IMR-90 (cell line): ENCODE results near the gene FAM193B. TPM values are rescaled to one million over a fixed set of nuclear protein-coding genes. Genes with fewer than 3 reads are reported as not detected.

ENCODE experiments used
- ATAC-seq: fragments of 200-7000 bp; cut with Tn5 transposase; 2 replicates; pipeline ENCODE4 v1.9.1; 2020; ENCODE audit warnings: low read depth, mild to moderate bottlenecking, moderate library complexity
- BruUV-seq: library from RNA; stranded (reverse); fragments of 400-500 nt; replicated peaks from 2 replicates; lab custom pipeline; 2021; lab: Mats Ljungman, UMichigan
- CTCF ChIA-PET: fragments of 300-600 bp; formaldehyde crosslinking; extraction: SDS; loops from one replicate; lab custom pipeline; 2021; ENCODE audit warnings: antibody characterized with exemption; lab: Yijun Ruan, JAX
- POLR2A ChIA-PET: fragments of 300-600 bp; sonication (Branson Sonifier 250); formaldehyde crosslinking; loops from one replicate; lab custom pipeline; 2022; ENCODE audit warnings: antibody characterized with exemption; ENCODE audit not compliant: unreplicated experiment; lab: Charles Lee
- DNase-seq: peaks from one replicate; pipeline ENCODE4 v3.0.0; 2013
- H2AFZ ChIP-seq: replicated peaks from 2 replicates; pipeline ENCODE3; 2013; ENCODE audit warnings: low read length, mild to moderate bottlenecking; ENCODE audit not compliant: poor library complexity
- H2AK5ac ChIP-seq: 2 replicates; pipeline ENCODE4 v1.6.1; 2013; ENCODE audit warnings: low read depth, low read length, inconsistent platforms
- H2AK9ac ChIP-seq: replicated peaks from 2 replicates; pipeline ENCODE3; 2013; ENCODE audit warnings: mild to moderate bottlenecking, low read depth, low read length, moderate library complexity; ENCODE audit not compliant: poor library complexity
- H2BK120ac ChIP-seq: 2 replicates; pipeline ENCODE4 v1.6.1; 2013; ENCODE audit warnings: low read depth, low read length, inconsistent platforms
- H2BK15ac ChIP-seq: 3 replicates; pipeline ENCODE4 v1.6.1; 2013; ENCODE audit warnings: low read depth, low read length, inconsistent platforms
- H2BK20ac ChIP-seq: 2 replicates; pipeline ENCODE4 v1.6.1; 2013; ENCODE audit warnings: low read depth, mild to moderate bottlenecking, inconsistent platforms, low read length, moderate library complexity
- H2BK5ac ChIP-seq: 2 replicates; pipeline ENCODE4 v1.6.1; 2013; ENCODE audit warnings: mild to moderate bottlenecking, low read depth, low read length, inconsistent platforms; ENCODE audit not compliant: poor library complexity, severe bottlenecking
- H3K14ac ChIP-seq: replicated peaks from 2 replicates; pipeline ENCODE4 v1.6.1; 2013; ENCODE audit warnings: low read depth, low read length, inconsistent platforms
- H3K18ac ChIP-seq: 2 replicates; pipeline ENCODE4 v1.6.1; 2013; ENCODE audit warnings: low read depth, low read length, control low read depth
- H3K23ac ChIP-seq: 2 replicates; pipeline ENCODE4 v1.6.1; 2013; ENCODE audit warnings: low read depth, low read length, inconsistent platforms
- H3K27ac ChIP-seq: 2 replicates; pipeline ENCODE4 v1.5.1; 2013; ENCODE audit warnings: mild to moderate bottlenecking, control low read depth, low read length; ENCODE audit not compliant: insufficient read depth
- H3K27me3 ChIP-seq: 2 replicates; pipeline ENCODE4 v1.6.1; 2013; ENCODE audit warnings: low read length; ENCODE audit not compliant: control insufficient read depth, insufficient read depth
- H3K36me3 ChIP-seq: 2 replicates; pipeline ENCODE4 v1.6.1; 2013; ENCODE audit warnings: low read length, mixed read lengths; ENCODE audit not compliant: control insufficient read depth, insufficient read depth
- H3K4ac ChIP-seq: 2 replicates; pipeline ENCODE4 v1.6.1; 2013; ENCODE audit warnings: low read depth, low read length, inconsistent platforms
- H3K4me1 ChIP-seq: 2 replicates; pipeline ENCODE4 v1.6.1; 2013; ENCODE audit warnings: low read length, mixed read lengths; ENCODE audit not compliant: control insufficient read depth, insufficient read depth
- H3K4me2 ChIP-seq: 2 replicates; pipeline ENCODE4 v1.6.1; 2013; ENCODE audit warnings: low read depth, mild to moderate bottlenecking, control low read depth, low read length, moderate library complexity
- H3K4me3 ChIP-seq: 2 replicates; pipeline ENCODE4 v1.5.1; 2013; ENCODE audit warnings: low read depth, mild to moderate bottlenecking, control low read depth, low read length, moderate library complexity; ENCODE audit not compliant: insufficient read depth
- H3K56ac ChIP-seq: 2 replicates; pipeline ENCODE4 v1.6.1; 2013; ENCODE audit warnings: low read length, inconsistent platforms; ENCODE audit not compliant: insufficient read depth; ENCODE audit errors: extremely low read depth
- H3K79me1 ChIP-seq, 2 experiments: 2 replicates each; pipeline ENCODE4 v1.6.1; 2013; ENCODE audit warnings: low read length in 2 of 2, inconsistent platforms in 1 of 2, low read depth in 1 of 2
- H3K9ac ChIP-seq: 2 replicates; pipeline ENCODE4 v1.6.1; 2013; ENCODE audit warnings: low read depth, low read length, control low read depth
- H3K9me1 ChIP-seq: 2 replicates; pipeline ENCODE4 v1.6.1; 2013; ENCODE audit warnings: low read length, inconsistent platforms; ENCODE audit not compliant: insufficient read depth
- H3K9me3 ChIP-seq: 2 replicates; pipeline ENCODE4 v1.6.1; 2013; ENCODE audit warnings: low read length; ENCODE audit not compliant: control insufficient read depth, insufficient read depth
- H4K20me1 ChIP-seq: 2 replicates; pipeline ENCODE4 v1.6.1; 2013; ENCODE audit warnings: low read length, inconsistent platforms; ENCODE audit not compliant: insufficient read depth
- H4K5ac ChIP-seq: 2 replicates; pipeline ENCODE4 v1.6.1; 2013; ENCODE audit warnings: mild to moderate bottlenecking, low read depth, low read length, control low read depth
- H4K8ac ChIP-seq, 2 experiments: 2 replicates each; pipeline ENCODE4 v1.6.1; 2013; ENCODE audit warnings: low read depth in 2 of 2, low read length in 2 of 2, control low read depth in 1 of 2, inconsistent platforms in 1 of 2
- H4K91ac ChIP-seq: 2 replicates; pipeline ENCODE4 v1.6.1; 2013; ENCODE audit warnings: low read depth, low read length, inconsistent platforms; ENCODE audit not compliant: insufficient read depth
- BHLHE40 ChIP-seq: fragments of 150-350 bp; IDR thresholded peaks from 2 replicates; pipeline ENCODE4 v1.6.1; 2016; ENCODE audit warnings: mild to moderate bottlenecking, low read depth, low read length
- CEBPB ChIP-seq: IDR thresholded peaks from 2 replicates; pipeline ENCODE4 v1.6.1; 2012; ENCODE audit warnings: low read depth, low read length, improper control_type of control experiment
- CHD1 ChIP-seq: IDR thresholded peaks from 2 replicates; pipeline ENCODE4 v1.6.1; 2012; ENCODE audit warnings: low read depth, low read length, improper control_type of control experiment
- FOS ChIP-seq: fragments of 150-350 bp; IDR thresholded peaks from 2 replicates; pipeline ENCODE4 v1.6.1; 2016; ENCODE audit warnings: low read depth, low read length
- MAZ ChIP-seq: IDR thresholded peaks from 2 replicates; pipeline ENCODE4 v1.6.1; 2012; ENCODE audit warnings: low read depth, mild to moderate bottlenecking, low read length, improper control_type of control experiment, moderate library complexity, borderline replicate concordance
- NFE2L2 ChIP-seq: fragments of 150-350 bp; IDR thresholded peaks from 2 replicates; pipeline ENCODE4 v1.6.1; 2016; ENCODE audit warnings: low read depth, mild to moderate bottlenecking, low read length
- POLR2A ChIP-seq: IDR thresholded peaks from 2 replicates; pipeline ENCODE4 v1.6.1; 2012; ENCODE audit warnings: mild to moderate bottlenecking, low read depth, low read length
- WGBS, 2 experiments: methylation state at CpG; one replicate each; pipeline versions ENCODE4 v1.1.5 to v1.1.7; 2013; ENCODE audit warnings: missing lambda C conversion rate in 2 of 2; ENCODE audit not compliant: insufficient read length in 1 of 2; ENCODE audit errors: extremely low coverage in 2 of 2; 5-methylcytosine and 5-hydroxymethylcytosine counted together
- dilution Hi-C: fragments of 300-500 bp; cut with HindIII; formaldehyde crosslinking; loops from one replicate; pipeline ENCODE4 v1.14.3; 2018; ENCODE audit warnings: low sequenced_read_pairs; ENCODE audit not compliant: unreplicated experiment
- in situ Hi-C: fragments of 300-500 bp; cut with MboI; formaldehyde crosslinking; loops from 3 replicates; pipeline ENCODE4 v1.14.3; 2019; ENCODE audit warnings: low sequenced_read_pairs, inconsistent platforms, mixed read lengths
- intact Hi-C: fragments of 100-400 bp; cut with micrococcal nuclease; formaldehyde crosslinking; loops from 2 replicates; pipeline ENCODE4 v1.10.0; 2022
- polyA plus RNA-seq, 3 experiments: library from polyadenylated mRNA; depleted of rRNA; stranded (reverse); fragments of >200 nt; gene quantifications; 2 replicates each; pipeline ENCODE4 v1.2.3, GENCODE V29; 2012; ENCODE audit warnings: low replicate concordance in 1 of 3
- total RNA-seq: library from RNA; depleted of rRNA; stranded (reverse); fragments of >200 nt; gene quantifications from 2 replicates; pipeline ENCODE4 v1.2.3, GENCODE V29; 2012
- TF ChIP-seq, protein P1 (sequence below): fragments of 150-350 bp; IDR thresholded peaks from 2 replicates; pipeline ENCODE4 v1.6.1; 2016; ENCODE audit warnings: low read depth, mild to moderate bottlenecking, low read length, moderate library complexity, borderline replicate concordance

The FAM193B gene
- total and polyA plus RNA-seq, 2 of the 4 experiments (the other 2 are of a cell fraction) = 9.5 to 52.2 TPM

GRCh38 chr5:177497292-177498012 lies 56.9 kb downstream of the FAM193B start, which contains the start of gene PDLIM7 (continued):
- TF ChIP-seq MAZ (peak; percentile 78; the same call in 1 of the 2 replicates), BHLHE40 (no peak; the same call in 1 of the 2 replicates)

DNA sequence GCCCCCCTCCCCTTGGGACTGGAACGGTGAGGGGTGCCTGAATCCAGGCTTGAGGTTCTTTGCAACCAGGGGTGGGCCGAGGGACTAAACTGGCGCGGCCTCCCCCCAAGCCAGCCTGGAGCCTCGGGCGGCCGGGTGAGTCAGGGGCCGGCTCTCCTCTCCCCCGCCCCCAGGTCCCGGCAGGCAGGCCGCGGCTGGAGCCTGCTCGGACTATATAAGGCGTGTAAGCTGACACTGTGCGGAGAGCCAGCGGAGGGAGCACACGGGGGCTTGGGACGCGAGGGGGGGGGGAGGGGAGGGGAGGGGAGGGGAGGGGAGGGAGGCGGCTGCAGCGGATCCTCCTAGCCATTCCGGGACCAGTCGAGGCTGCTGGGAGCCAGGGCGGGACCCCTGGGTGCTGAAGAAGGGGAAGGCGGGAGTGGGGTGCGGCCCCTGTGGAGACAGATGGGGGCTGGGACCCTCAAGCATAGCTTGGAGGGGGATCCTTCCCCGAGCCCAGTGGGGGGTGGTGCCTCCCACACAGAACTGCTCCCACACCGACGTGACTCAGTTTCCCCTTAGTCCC lies 57.6 kb downstream of the FAM193B start:
- Histone ChIP-seq H3K23ac (peak overlapping the region; percentile 98), H3K4me1 (peaks cover 40% of the 10 kb centered on the region), H2AK9ac (peak overlapping the region; percentile 100), H4K5ac (peak overlapping the region; percentile 95), H3K56ac (peak overlapping the region; percentile 90), H3K14ac (peak overlapping the region; percentile 99), H2BK120ac (peak overlapping the region; percentile 93), H3K9me3 (no peaks in the 10 kb centered on the region), H3K9me1 (peaks cover 9% of the 10 kb centered on the region), H3K27me3 (no peaks in the 10 kb centered on the region), H2BK20ac (peak overlapping the region; percentile 41; the same call in 1 of the 2 replicates), H3K4me2 (peak overlapping the region; percentile 82), H4K8ac (peak overlapping the region; percentile 96 to 97), H4K91ac (peak overlapping the region; percentile 99), H3K4ac (peak overlapping the region; percentile 100), H2AK5ac (peak overlapping the region; percentile 100), H3K4me3 (peak overlapping the region; percentile 91), H3K79me1 (peaks cover 21 to 57% of the 10 kb centered on the region in 2 experiments), H3K9ac (peak overlapping the region; percentile 100), H2AFZ (peak overlapping the region; percentile 82), H3K27ac (peak overlapping the region; percentile 100), H2BK15ac (peak overlapping the region; percentile 68; the same call in 1 of the 3 replicates), H3K36me3 (peaks cover 36% of the 10 kb centered on the region), H2BK5ac (peak overlapping the region; percentile 100), H4K20me1 (peaks cover 52% of the 10 kb centered on the region), H3K18ac (peak overlapping the region; percentile 94)
- ChIA-PET POLR2A (interaction anchor here (0.6 to 1.3 kb wide), 6 partner anchors 19 to 529 kb away, joined by 3 to 4 read pairs (median 4); partner anchors contain the start of genes DDX41 and GRK6), CTCF (interaction anchor here (0.7 to 1.0 kb wide), 3 partner anchors 93 to 106 kb away, joined by 3 to 4 read pairs (median 3); partner anchors contain the start of gene PFN3)
- TF ChIP-seq FOS (peak; percentile 52; the same call in 1 of the 2 replicates), MAZ (peak; percentile 95), BHLHE40 (peak; percentile 2; the same call in 1 of the 2 replicates), CEBPB (no peak), NFE2L2 (no peak), POLR2A (peak; percentile 67; the same call in 1 of the 2 replicates), CHD1 (peak; percentile 25; the same call in 1 of the 2 replicates)
- TF ChIP-seq, protein P1, sequence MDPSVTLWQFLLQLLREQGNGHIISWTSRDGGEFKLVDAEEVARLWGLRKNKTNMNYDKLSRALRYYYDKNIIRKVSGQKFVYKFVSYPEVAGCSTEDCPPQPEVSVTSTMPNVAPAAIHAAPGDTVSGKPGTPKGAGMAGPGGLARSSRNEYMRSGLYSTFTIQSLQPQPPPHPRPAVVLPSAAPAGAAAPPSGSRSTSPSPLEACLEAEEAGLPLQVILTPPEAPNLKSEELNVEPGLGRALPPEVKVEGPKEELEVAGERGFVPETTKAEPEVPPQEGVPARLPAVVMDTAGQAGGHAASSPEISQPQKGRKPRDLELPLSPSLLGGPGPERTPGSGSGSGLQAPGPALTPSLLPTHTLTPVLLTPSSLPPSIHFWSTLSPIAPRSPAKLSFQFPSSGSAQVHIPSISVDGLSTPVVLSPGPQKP = no peak
- BruUV-seq = no TSS peak
- WGBS, 2 experiments = 0% methylated on average over 3 of the region's 29 CpGs; no CpG with 5 or more reads in 1 of the 2 experiments
- DNase-seq (peak; percentile 94), ATAC-seq (peak; percentile 27)
- in situ Hi-C loops = no loop called here
- dilution Hi-C loops = no loop called here
- intact Hi-C loops = loop anchor here (1.0 to 2.0 kb wide), 2 partner anchors 24 to 41 kb away; partner anchors contain the start of gene DBN1
